ENCODE results near the gene CD200. TPM values are rescaled to one million over a fixed set of nuclear protein-coding genes. Genes with fewer than 3 reads are reported as not detected.
"Not testable (repeated sequence)": the region's sequence is repeated elsewhere in the genome, so short reads cannot be mapped to it uniquely, and the experiment has no call there.

CD200 gene
- total RNA-seq, 1 donor from 2014 or later, result 23.8 TPM

DNA sequence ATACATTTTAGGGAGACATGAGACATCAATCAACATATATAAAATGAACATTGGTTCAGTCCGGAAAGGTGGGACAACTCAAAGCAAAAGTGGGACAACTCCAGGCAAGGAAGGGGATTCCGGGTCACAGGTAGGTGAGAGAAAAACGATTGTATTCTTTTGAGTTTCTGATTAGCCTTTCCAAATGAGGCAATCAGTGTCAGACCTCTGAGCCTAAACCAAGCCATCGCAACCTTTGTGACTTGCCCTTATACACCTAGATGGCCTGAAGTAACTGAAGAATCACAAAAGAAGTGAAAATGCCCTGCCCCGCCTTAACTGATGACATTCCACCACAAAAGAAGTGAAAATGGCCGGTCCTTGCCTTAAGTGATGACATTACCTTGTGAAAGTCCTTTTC, 66.6 kb downstream of the CD200 start:
- DNase-seq (ENCODE audit: low spot score); intact Hi-C loops (cut with DNase I); ATAC-seq: not testable (repeated sequence)

GRCh38 chr3:112400317-112400716, 67.4 kb downstream of the CD200 start:
- intact Hi-C loops (cut with DNase I); ATAC-seq; DNase-seq (ENCODE audit: low spot score): not testable (repeated sequence)

DNA sequence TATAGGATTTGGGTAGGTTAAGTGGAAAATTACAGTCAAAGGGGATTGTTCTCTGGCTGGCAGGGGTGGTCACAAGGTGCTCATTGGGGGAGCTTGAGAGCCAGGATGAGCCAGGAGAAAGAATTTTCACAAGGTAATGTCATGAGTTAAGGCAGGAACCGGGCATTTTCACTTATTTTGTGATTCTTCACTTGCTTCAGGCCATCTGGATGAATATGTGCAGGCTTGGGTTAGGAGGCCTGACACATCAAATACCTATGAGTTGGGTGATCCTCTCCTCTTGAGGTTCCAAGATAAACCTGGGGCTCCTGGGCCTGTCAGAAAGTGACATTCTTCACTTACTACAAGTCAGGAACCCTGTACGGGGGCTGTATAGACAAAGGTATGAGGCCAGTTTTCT, 68.7 kb downstream of the CD200 start:
- DNase-seq (ENCODE audit: low spot score), result no peak
- intact Hi-C loops (cut with DNase I), result no loop called here
- no peak for ATAC-seq

DNA sequence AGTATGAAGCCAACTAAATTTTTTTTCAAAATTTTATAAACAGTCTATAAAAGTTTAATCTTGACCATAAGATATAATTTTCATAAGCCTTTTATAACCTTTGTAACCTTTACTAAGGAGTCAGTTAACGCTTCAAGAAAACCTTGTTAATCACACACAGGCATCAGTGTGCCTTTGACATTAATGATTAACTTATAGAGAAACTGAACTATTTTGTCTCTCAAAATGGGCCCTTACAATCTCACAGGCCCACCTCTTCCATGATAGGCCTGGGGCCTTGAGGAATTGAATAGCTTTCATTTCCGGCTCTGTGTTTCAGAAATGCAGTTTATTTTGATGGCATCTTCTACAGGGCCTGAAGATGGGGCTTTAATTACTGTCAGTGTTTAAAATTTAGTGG, 70.1 kb downstream of the CD200 start:
- intact Hi-C loops (cut with DNase I), result no loop called here
- no peak for ATAC-seq
- no peak for DNase-seq (ENCODE audit: low spot score)

DNA sequence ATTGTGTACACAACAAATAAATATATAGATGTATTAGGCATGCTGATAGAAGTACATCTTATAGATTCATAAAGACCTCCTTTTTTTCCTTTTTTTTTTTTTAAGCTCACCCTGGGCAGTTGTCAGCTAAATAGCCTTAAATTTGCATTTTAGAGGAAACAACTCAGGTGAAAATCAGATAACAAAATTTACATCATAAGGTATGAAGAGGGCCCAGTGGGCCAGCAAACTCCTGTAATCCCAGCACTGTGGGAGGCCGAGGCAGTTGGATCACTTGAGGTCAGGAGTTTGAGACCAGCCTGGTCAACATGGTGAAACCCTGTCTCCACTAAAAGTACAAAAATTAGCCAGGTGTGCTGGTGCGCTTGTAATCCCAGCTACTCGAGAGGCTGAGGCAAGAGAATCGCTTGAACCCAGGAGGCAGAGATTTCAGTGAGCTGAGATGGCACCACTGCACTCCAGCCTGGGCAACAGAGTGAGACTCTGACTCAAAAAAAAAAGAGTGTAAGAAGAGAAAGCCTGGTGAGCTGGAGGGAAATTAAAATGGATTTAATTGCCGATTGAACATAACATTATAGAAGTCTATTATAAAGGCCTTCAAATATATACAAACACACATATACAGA, 72.1 kb downstream of the CD200 start:
- ATAC-seq; DNase-seq (ENCODE audit: low spot score); intact Hi-C loops (cut with DNase I): not testable (repeated sequence)

DNA sequence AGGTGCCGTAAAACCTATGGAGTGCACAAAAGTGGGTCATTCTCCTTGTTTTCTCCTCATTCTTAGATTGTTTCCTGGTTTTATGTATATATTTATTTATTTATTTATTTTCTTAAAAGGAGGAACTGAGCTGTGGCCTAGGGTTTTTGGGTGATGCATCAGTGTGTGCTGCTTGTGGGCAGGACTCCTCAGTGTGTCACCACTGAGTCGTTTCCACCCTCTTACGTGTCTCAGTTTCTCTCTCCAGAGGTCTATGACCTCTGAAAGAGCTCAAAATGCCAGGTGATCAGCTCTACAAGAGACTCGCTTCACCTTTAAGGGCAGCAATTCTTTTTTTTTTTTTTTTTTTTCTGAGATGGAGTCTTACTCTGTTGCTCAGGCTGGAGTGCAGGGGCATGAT, 72.9 kb downstream of the CD200 start:
- DNase-seq (ENCODE audit: low spot score) (no peak), ATAC-seq (no peak)
- intact Hi-C loops (cut with DNase I), result no loop called here

DNA sequence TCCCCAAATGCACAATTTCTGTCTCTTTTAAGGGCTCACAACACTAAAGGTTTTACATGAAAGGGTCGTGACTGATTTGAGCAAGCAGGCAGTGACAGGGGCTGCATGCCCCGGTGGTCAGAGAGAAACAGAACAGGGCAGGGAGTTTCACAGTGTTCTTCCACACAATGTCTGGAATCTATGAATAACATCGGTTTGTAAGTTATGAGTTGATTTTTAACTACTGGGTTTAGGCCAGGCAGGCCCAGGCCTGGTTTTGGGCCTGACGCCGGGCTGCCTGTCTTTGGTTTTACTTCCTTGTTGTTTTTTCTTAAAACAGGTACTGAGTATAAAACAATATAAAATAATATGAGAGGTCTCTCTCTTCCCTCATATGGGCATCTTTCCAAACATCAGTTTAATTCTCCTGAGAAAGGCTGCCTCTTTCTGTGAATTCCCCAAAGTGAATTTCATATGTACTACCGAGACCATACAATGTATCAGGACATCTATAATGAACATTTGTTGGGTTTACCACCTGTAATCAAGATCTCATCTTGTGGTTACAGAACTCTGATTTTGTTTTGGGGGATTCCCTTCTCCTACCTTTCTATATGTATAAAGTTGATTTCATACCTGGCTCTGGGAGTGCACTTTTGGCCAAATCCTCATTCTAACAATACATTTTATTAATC, 74.4 kb downstream of the CD200 start:
- DNase-seq (ENCODE audit: low spot score) (no peak), ATAC-seq (no peak)
- intact Hi-C loops (cut with DNase I), result no loop called here

GRCh38 chr3:112407888-112408702, 75.1 kb downstream of the CD200 start:
- intact Hi-C loops (cut with DNase I), result no loop called here
- ATAC-seq (no peak), DNase-seq (ENCODE audit: low spot score) (no peak)

DNA sequence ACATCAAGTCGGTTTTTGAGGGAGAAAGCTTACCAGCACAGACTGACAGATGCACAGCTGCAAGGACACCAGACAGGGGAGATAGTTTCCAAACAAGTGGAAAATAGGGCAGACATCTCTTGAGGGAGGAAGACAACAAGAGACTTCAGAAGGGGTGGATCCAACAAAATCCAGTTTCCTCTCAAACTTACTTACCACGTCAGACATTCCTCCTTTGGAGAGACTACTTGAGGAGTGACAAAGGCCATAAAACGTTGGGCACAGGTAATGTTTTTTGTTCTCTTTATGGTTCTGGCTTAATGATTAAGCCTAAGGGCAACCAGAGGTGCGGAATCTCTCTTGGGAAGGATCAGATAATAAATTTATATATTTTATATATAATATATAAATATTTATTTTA, 76.1 kb downstream of the CD200 start:
- DNase-seq (ENCODE audit: low spot score) (no peak), ATAC-seq (no peak)
- intact Hi-C loops (cut with DNase I), result no loop called here

DNA sequence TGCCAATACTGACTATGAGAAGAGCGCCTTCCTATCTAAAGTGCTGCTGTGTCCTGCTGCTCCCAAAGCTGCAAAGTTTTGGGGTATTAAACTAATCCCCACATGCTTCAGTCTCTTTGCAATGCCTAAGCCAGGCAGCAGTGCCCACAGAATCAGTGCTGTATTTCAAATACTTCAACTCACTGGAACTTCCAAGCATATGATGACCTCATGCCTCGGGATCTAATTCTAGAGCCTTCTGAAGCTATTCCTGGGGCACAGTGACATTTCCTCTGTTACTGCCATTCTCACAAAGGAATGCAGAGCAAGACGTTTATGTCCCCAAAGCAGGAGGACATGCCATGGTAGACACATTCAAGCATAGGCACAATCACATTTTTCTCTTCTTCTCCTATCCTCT, 78.5 kb downstream of the CD200 start:
- DNase-seq (ENCODE audit: low spot score) (no peak), ATAC-seq (no peak)
- intact Hi-C loops (cut with DNase I), result no loop called here

Other genes with a start within 250 kb of the CD200 start
- gene C3orf52, start 246.8 kb upstream of the CD200 start, total RNA-seq, result 9.1 TPM
- 0.22 TPM for gene GCSAM, start 199.9 kb upstream of the CD200 start, total RNA-seq
- 0.94 TPM for gene SLC9C1, start 38.9 kb upstream of the CD200 start, total RNA-seq
- gene BTLA, start 166.3 kb downstream of the CD200 start, total RNA-seq, result 0.45 TPM
- gene ATG3, start 228.8 kb downstream of the CD200 start, total RNA-seq, result 52.3 TPM
- 42.8 TPM for gene SLC35A5, start 228.9 kb downstream of the CD200 start, total RNA-seq

All from sciatic nerve (tissue), 2 donors.